ENCODE results near the gene LHFPL3. TPM values are rescaled to one million over a fixed set of nuclear protein-coding genes. Genes with fewer than 3 reads are reported as not detected.

Gene LHFPL3
- total RNA-seq, 1 experiment from 2014 or later, result 0.83 TPM

DNA sequence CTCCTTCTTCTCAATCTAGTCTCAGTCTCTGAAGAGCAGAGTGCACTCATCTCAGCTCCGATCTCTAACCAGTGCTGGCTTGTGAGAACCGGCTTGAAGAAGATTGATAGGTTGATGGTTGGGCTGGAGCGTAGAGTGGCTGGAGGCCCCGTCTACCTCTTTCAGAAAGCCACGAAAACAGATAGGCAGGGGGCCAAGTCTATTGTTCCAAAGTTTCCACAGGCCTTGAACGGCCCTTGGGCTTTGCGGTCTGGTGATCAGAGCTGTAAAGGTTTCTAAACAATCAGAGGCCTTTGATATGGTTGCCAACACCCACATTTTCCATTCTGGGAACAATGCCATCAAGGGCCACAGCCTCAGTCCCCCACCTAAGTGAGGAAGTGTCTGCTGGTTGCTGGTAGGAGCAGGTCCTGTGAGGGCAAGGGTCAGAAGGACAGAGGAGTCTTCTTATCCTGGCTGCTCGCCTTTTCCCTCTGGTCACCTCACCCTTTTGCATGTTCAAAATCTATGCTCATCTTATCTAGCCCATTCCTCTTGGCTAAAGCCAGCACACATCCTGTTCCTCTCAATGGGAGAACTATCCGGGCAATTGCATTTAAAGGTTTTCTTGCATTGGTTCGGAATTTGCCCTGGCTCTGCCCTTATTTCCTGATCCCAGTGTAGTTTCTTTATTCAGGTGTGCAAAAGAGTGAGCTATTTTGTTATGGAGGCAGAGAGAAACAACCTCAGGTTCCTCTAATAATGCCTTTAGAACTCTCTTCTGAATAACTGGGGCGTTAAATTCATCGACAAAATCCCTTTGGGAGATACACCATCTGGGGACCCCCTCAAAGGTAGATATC lies 615.3 kb downstream of the LHFPL3 start:
- peaks cover 9% of the 10 kb centered on the region; the same call in 1 of the 2 replicates for H3K9me3 Mint-ChIP-seq
- H3K27me3 Mint-ChIP-seq (ENCODE audit: low read depth), result no peaks in the 10 kb centered on the region; the same call in 1 of the 2 replicates
- H3K27ac Mint-ChIP-seq, result peak overlapping the region; percentile 63
- POLR2A ChIA-PET, result no interaction called here
- CTCF ChIA-PET, result interaction anchor here (1.1 kb wide), 1 partner anchor 60 kb away, joined by 4 read pairs; no protein-coding TSS in a partner anchor
- ATAC-seq, result no peak
- peaks cover 25% of the 10 kb centered on the region for H3K4me1 Mint-ChIP-seq
- TF ChIP-seq NR1H2 (CRISPR knock-in tag; IDR thresholded peaks at IDR 0.05) (no peak), TP53 (CRISPR knock-in tag; IDR thresholded peaks at IDR 0.05) (no peak), ZBTB21 (CRISPR knock-in tag; IDR thresholded peaks at IDR 0.05; ENCODE audit: borderline replicate concordance) (no peak), SP1 (CRISPR knock-in tag; conservative IDR thresholded peaks at IDR 0.05) (no peak), FOXP1 (CRISPR knock-in tag; IDR thresholded peaks at IDR 0.05; ENCODE audit: borderline replicate concordance) (no peak), CREM (CRISPR knock-in tag; IDR thresholded peaks at IDR 0.05) (no peak), ZNF671 (CRISPR knock-in tag; IDR thresholded peaks at IDR 0.05) (no peak), RELA (CRISPR knock-in tag; IDR thresholded peaks at IDR 0.05; ENCODE audit: borderline replicate concordance) (no peak)
- TF ChIP-seq, protein P1, sequence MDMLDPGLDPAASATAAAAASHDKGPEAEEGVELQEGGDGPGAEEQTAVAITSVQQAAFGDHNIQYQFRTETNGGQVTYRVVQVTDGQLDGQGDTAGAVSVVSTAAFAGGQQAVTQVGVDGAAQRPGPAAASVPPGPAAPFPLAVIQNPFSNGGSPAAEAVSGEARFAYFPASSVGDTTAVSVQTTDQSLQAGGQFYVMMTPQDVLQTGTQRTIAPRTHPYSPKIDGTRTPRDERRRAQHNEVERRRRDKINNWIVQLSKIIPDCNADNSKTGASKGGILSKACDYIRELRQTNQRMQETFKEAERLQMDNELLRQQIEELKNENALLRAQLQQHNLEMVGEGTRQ (CRISPR knock-in tag; IDR thresholded peaks at IDR 0.05), result no peak
- TF ChIP-seq, protein P2, sequence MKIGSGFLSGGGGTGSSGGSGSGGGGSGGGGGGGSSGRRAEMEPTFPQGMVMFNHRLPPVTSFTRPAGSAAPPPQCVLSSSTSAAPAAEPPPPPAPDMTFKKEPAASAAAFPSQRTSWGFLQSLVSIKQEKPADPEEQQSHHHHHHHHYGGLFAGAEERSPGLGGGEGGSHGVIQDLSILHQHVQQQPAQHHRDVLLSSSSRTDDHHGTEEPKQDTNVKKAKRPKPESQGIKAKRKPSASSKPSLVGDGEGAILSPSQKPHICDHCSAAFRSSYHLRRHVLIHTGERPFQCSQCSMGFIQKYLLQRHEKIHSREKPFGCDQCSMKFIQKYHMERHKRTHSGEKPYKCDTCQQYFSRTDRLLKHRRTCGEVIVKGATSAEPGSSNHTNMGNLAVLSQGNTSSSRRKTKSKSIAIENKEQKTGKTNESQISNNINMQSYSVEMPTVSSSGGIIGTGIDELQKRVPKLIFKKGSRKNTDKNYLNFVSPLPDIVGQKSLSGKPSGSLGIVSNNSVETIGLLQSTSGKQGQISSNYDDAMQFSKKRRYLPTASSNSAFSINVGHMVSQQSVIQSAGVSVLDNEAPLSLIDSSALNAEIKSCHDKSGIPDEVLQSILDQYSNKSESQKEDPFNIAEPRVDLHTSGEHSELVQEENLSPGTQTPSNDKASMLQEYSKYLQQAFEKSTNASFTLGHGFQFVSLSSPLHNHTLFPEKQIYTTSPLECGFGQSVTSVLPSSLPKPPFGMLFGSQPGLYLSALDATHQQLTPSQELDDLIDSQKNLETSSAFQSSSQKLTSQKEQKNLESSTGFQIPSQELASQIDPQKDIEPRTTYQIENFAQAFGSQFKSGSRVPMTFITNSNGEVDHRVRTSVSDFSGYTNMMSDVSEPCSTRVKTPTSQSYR (CRISPR knock-in tag; IDR thresholded peaks at IDR 0.05), result no peak
- TF ChIP-seq, protein P3, sequence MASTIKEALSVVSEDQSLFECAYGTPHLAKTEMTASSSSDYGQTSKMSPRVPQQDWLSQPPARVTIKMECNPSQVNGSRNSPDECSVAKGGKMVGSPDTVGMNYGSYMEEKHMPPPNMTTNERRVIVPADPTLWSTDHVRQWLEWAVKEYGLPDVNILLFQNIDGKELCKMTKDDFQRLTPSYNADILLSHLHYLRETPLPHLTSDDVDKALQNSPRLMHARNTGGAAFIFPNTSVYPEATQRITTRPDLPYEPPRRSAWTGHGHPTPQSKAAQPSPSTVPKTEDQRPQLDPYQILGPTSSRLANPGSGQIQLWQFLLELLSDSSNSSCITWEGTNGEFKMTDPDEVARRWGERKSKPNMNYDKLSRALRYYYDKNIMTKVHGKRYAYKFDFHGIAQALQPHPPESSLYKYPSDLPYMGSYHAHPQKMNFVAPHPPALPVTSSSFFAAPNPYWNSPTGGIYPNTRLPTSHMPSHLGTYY (CRISPR knock-in tag; IDR thresholded peaks at IDR 0.05), result no peak
- TF ChIP-seq, protein P4, sequence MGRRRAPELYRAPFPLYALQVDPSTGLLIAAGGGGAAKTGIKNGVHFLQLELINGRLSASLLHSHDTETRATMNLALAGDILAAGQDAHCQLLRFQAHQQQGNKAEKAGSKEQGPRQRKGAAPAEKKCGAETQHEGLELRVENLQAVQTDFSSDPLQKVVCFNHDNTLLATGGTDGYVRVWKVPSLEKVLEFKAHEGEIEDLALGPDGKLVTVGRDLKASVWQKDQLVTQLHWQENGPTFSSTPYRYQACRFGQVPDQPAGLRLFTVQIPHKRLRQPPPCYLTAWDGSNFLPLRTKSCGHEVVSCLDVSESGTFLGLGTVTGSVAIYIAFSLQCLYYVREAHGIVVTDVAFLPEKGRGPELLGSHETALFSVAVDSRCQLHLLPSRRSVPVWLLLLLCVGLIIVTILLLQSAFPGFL (CRISPR knock-in tag; IDR thresholded peaks at IDR 0.05; ENCODE audit: borderline replicate concordance), result no peak
- TF ChIP-seq, protein P5, sequence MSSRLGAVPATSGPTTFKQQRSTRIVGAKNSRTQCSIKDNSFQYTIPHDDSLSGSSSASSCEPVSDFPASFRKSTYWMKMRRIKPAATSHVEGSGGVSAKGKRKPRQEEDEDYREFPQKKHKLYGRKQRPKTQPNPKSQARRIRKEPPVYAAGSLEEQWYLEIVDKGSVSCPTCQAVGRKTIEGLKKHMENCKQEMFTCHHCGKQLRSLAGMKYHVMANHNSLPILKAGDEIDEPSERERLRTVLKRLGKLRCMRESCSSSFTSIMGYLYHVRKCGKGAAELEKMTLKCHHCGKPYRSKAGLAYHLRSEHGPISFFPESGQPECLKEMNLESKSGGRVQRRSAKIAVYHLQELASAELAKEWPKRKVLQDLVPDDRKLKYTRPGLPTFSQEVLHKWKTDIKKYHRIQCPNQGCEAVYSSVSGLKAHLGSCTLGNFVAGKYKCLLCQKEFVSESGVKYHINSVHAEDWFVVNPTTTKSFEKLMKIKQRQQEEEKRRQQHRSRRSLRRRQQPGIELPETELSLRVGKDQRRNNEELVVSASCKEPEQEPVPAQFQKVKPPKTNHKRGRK (CRISPR knock-in tag; IDR thresholded peaks at IDR 0.05; ENCODE audit: borderline replicate concordance), result no peak
- no peak for DNase-seq (ENCODE audit: low spot score)
- no peaks in the 10 kb centered on the region for H3K36me3 Mint-ChIP-seq
- H3K4me3 Mint-ChIP-seq, result no peak overlapping the region

DNA sequence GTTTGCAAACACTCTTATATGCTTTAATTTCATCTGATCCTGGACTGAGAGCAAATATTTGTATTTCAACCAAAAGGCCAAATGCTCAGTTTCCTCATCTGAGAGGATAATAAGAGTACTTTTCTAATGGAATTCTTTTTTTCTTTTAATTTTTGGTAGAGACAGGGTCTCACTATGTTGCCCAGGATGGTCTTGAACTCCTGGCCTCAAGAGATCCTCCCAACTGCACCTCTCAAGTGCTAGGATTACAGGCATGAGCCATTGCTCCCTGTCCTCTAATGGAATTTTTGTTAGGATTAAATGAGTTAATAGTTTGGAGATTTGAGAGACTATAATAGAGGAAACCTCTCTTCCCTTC lies 617.2 kb downstream of the LHFPL3 start:
- H3K27me3 Mint-ChIP-seq (ENCODE audit: low read depth), result no peaks in the 10 kb centered on the region; the same call in 1 of the 2 replicates
- peak overlapping the region; percentile 82 for H3K27ac Mint-ChIP-seq
- ATAC-seq, result no peak
- POLR2A ChIA-PET, result interaction anchor here (1.2 kb wide), 1 partner anchor 38 kb away, joined by 7 read pairs; no protein-coding TSS in a partner anchor
- H3K4me3 Mint-ChIP-seq, result no peak overlapping the region
- peaks cover 9% of the 10 kb centered on the region; the same call in 1 of the 2 replicates for H3K9me3 Mint-ChIP-seq
- H3K36me3 Mint-ChIP-seq, result no peaks in the 10 kb centered on the region
- H3K4me1 Mint-ChIP-seq, result peaks cover 23% of the 10 kb centered on the region
- DNase-seq (ENCODE audit: low spot score), result no peak
- CTCF ChIA-PET, result interaction anchor here (1.0 kb wide), 1 partner anchor 35 kb away, joined by 5 read pairs; no protein-coding TSS in a partner anchor
- TF ChIP-seq, protein P6, sequence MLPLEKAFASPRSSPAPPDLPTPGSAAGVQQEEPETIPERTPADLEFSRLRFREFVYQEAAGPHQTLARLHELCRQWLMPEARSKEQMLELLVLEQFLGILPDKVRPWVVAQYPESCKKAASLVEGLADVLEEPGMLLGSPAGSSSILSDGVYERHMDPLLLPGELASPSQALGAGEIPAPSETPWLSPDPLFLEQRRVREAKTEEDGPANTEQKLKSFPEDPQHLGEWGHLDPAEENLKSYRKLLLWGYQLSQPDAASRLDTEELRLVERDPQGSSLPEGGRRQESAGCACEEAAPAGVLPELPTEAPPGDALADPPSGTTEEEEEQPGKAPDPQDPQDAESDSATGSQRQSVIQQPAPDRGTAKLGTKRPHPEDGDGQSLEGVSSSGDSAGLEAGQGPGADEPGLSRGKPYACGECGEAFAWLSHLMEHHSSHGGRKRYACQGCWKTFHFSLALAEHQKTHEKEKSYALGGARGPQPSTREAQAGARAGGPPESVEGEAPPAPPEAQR (CRISPR knock-in tag; IDR thresholded peaks at IDR 0.05), result no peak
- TF ChIP-seq SMAD4 (CRISPR knock-in tag; IDR thresholded peaks at IDR 0.05) (no peak), ZNF423 (CRISPR knock-in tag; IDR thresholded peaks at IDR 0.05) (no peak), EMX1 (CRISPR knock-in tag; IDR thresholded peaks at IDR 0.05) (no peak), SMAD3 (CRISPR knock-in tag; IDR thresholded peaks at IDR 0.05; ENCODE audit: borderline replicate concordance) (no peak), JAZF1 (CRISPR knock-in tag; IDR thresholded peaks at IDR 0.05) (no peak), NR1H2 (CRISPR knock-in tag; IDR thresholded peaks at IDR 0.05) (no peak), FOXJ3 (CRISPR knock-in tag; IDR thresholded peaks at IDR 0.05; ENCODE audit: borderline replicate concordance) (no peak), ETV6 (CRISPR knock-in tag; IDR thresholded peaks at IDR 0.05) (no peak), IRF2 (CRISPR knock-in tag; IDR thresholded peaks at IDR 0.05; ENCODE audit: borderline replicate concordance, low read depth) (no peak)
- TF ChIP-seq, protein P7, sequence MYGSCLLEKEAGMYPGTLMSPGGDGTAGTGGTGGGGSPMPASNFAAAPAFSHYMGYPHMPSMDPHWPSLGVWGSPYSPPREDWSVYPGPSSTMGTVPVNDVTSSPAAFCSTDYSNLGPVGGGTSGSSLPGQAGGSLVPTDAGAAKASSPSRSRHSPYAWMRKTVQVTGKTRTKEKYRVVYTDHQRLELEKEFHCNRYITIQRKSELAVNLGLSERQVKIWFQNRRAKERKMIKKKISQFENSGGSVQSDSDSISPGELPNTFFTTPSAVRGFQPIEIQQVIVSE (CRISPR knock-in tag; IDR thresholded peaks at IDR 0.05; ENCODE audit: borderline replicate concordance), result no peak
- TF ChIP-seq, protein P8, sequence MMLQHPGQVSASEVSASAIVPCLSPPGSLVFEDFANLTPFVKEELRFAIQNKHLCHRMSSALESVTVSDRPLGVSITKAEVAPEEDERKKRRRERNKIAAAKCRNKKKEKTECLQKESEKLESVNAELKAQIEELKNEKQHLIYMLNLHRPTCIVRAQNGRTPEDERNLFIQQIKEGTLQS (CRISPR knock-in tag; conservative IDR thresholded peaks at IDR 0.05), result no peak

Measured in WTC11 (cell line).